HepG2 (cell line): ENCODE results near the gene CA11. TPM values are rescaled to one million over a fixed set of nuclear protein-coding genes. Genes with fewer than 3 reads are reported as not detected.

Experiments
- AKAP8 ChIP-seq: sonication (generic); formaldehyde crosslinking; IDR thresholded peaks from 2 replicates; pipeline ENCODE4 v1.5.1; 2020; ENCODE audit warnings: mild to moderate bottlenecking, missing genetic modification reagents
- ATAD3A ChIP-seq: sonication (generic); formaldehyde crosslinking; IDR thresholded peaks from 2 replicates; pipeline ENCODE4 v1.4.0; 2020; ENCODE audit warnings: missing genetic modification reagents
- ATF1 ChIP-seq: IDR thresholded peaks from 2 replicates; pipeline ENCODE4 v1.6.1; 2016; ENCODE audit warnings: mild to moderate bottlenecking, control low read depth
- CCAR2 ChIP-seq: fragments of 200-400 bp; formaldehyde crosslinking; optimal IDR thresholded peaks from 2 replicates; pipeline ENCODE3; 2018; ENCODE audit warnings: low read depth, mild to moderate bottlenecking, low read length, moderate library complexity
- DDIT3 ChIP-seq: sonication (generic); formaldehyde crosslinking; IDR thresholded peaks from 2 replicates; pipeline ENCODE4 v1.4.0; 2020; ENCODE audit warnings: mild to moderate bottlenecking, missing genetic modification reagents
- FOXK1 ChIP-seq: sonication (generic); formaldehyde crosslinking; IDR thresholded peaks from 2 replicates; pipeline ENCODE4 v1.4.0; 2020; ENCODE audit warnings: low read depth, missing genetic modification reagents, borderline replicate concordance
- ISL2 ChIP-seq: sonication (generic); formaldehyde crosslinking; IDR thresholded peaks from 2 replicates; pipeline ENCODE4 v1.5.0; 2020; ENCODE audit warnings: missing genetic modification reagents
- KDM3A ChIP-seq: IDR thresholded peaks from 2 replicates; pipeline ENCODE4 v1.6.1; 2018; ENCODE audit warnings: low read depth, missing compliant biosample characterization
- KLF15 ChIP-seq: sonication (generic); formaldehyde crosslinking; IDR thresholded peaks from 2 replicates; pipeline ENCODE4 v1.8.1; 2023; ENCODE audit warnings: borderline replicate concordance, mild to moderate bottlenecking, inconsistent platforms, missing genetic modification reagents, mixed read lengths
- MAFK ChIP-seq, 2 experiments: IDR thresholded peaks in 1 of 2; conservative IDR thresholded peaks in 1 of 2; 2 replicates each; pipeline ENCODE4 v1.6.1; 2011; ENCODE audit warnings: improper control_type of control experiment in 2 of 2, low read length in 2 of 2
- NAIF1 ChIP-seq: sonication (generic); formaldehyde crosslinking; IDR thresholded peaks from 2 replicates; pipeline ENCODE4 v1.5.0; 2020; ENCODE audit warnings: mild to moderate bottlenecking, missing genetic modification reagents, borderline replicate concordance
- NFIB ChIP-seq: sonication (generic); formaldehyde crosslinking; IDR thresholded peaks from 2 replicates; pipeline ENCODE4 v1.9.0; 2021; ENCODE audit warnings: missing genetic modification reagents, mild to moderate bottlenecking, borderline replicate concordance
- NR2F6 ChIP-seq, 2 experiments: IDR thresholded peaks; 2 replicates each; pipeline ENCODE4 v1.6.1; 2016; ENCODE audit warnings: antibody characterized with exemption in 1 of 2, mild to moderate bottlenecking in 1 of 2
- POLR2AphosphoS2 ChIP-seq: IDR thresholded peaks from 2 replicates; pipeline ENCODE4 v1.6.1; 2011; ENCODE audit warnings: low read depth, low read length, improper control_type of control experiment
- SIX4 ChIP-seq: sonication (generic); formaldehyde crosslinking; IDR thresholded peaks from 2 replicates; pipeline ENCODE4 v1.4.0; 2020; ENCODE audit warnings: missing genetic modification reagents
- SOX6 ChIP-seq, 2 experiments: fragments of 450-650 bp in 1 of 2; sonication (generic) in 1 of 2; formaldehyde crosslinking in 1 of 2; IDR thresholded peaks; 2 replicates each; pipeline versions ENCODE4 v1.4.0 to v1.6.1; 2017 to 2020; ENCODE audit warnings: antibody characterized with exemption in 1 of 2, mild to moderate bottlenecking in 1 of 2, missing genetic modification reagents in 1 of 2
- SP4 ChIP-seq: sonication (generic); formaldehyde crosslinking; IDR thresholded peaks from 2 replicates; pipeline ENCODE4 v1.8.1; 2023; ENCODE audit warnings: mild to moderate bottlenecking, missing genetic modification reagents
- ZBTB44 ChIP-seq: sonication (generic); formaldehyde crosslinking; IDR thresholded peaks from 2 replicates; pipeline ENCODE4 v1.4.0; 2020; ENCODE audit warnings: missing genetic modification reagents
- ZFP90 ChIP-seq: sonication (generic); formaldehyde crosslinking; IDR thresholded peaks from 2 replicates; pipeline ENCODE4 v1.8.0; 2022; ENCODE audit warnings: missing genetic modification reagents, mild to moderate bottlenecking, inconsistent platforms, borderline replicate concordance
- ZNF20 ChIP-seq: sonication (generic); formaldehyde crosslinking; IDR thresholded peaks from 2 replicates; pipeline ENCODE4 v1.4.0; 2020; ENCODE audit warnings: mild to moderate bottlenecking, moderate library complexity, missing genetic modification reagents
- ZNF232 ChIP-seq: sonication (generic); formaldehyde crosslinking; IDR thresholded peaks from 2 replicates; pipeline ENCODE4 v1.4.0; 2020; ENCODE audit warnings: missing genetic modification reagents, borderline replicate concordance
- ZNF264 ChIP-seq: sonication (generic); formaldehyde crosslinking; IDR thresholded peaks from 2 replicates; pipeline ENCODE4 v1.4.0; 2020; ENCODE audit warnings: missing genetic modification reagents
- ZNF281 ChIP-seq: sonication (generic); formaldehyde crosslinking; IDR thresholded peaks from 2 replicates; pipeline ENCODE4 v1.4.0; 2020; ENCODE audit warnings: missing genetic modification reagents, borderline replicate concordance
- ZNF343 ChIP-seq: sonication (generic); formaldehyde crosslinking; IDR thresholded peaks from 2 replicates; pipeline ENCODE4 v1.4.0; 2020; ENCODE audit warnings: mild to moderate bottlenecking, missing genetic modification reagents
- ZNF598 ChIP-seq: sonication (generic); formaldehyde crosslinking; IDR thresholded peaks from 2 replicates; pipeline ENCODE4 v1.5.1; 2020; ENCODE audit warnings: mild to moderate bottlenecking, missing genetic modification reagents, borderline replicate concordance
- ZNF781 ChIP-seq: sonication (generic); formaldehyde crosslinking; IDR thresholded peaks from 2 replicates; pipeline ENCODE4 v1.5.1; 2020; ENCODE audit warnings: borderline replicate concordance, mild to moderate bottlenecking, missing genetic modification reagents; ENCODE audit errors: not compliant biosample characterization
- polyA plus RNA-seq, 8 experiments: library from polyadenylated mRNA; depleted of rRNA in 3 of 8; stranded (reverse) in 7 of 8; unstranded in 1 of 8; fragments of >200 nt; fragmentation: Illumina TruSeq in 4 of 8; extraction: Trizol in 4 of 8; gene quantifications; 2 replicates each; pipeline versions ENCODE4 v1.2.1 to v1.2.3, GENCODE V29; 2011 to 2016; ENCODE audit warnings: low read depth in 4 of 8, missing spikeins in 1 of 8, mixed read lengths in 1 of 8; ENCODE audit not compliant: insufficient read depth in 1 of 8
- total RNA-seq, 5 experiments: library from RNA; depleted of rRNA; stranded (reverse); fragments of >200 nt; fragmentation: Illumina TruSeq; extraction: Trizol; gene quantifications; 2 replicates each; pipeline ENCODE4 v1.2.3, GENCODE V29; 2016; ENCODE audit warnings: low read depth in 1 of 5

CA11 gene
- total and polyA plus RNA-seq, 2 of the 13 experiments (the other 11 are each of a cell fraction or from before 2014, with no cell fraction given): 0.41 to 0.58 TPM

GRCh38 chr19:48618916-48619691, 26.9 kb downstream of the CA11 start, which contains the start of the genes RPL18 and SPHK2 (continued):
- no peak for TF ChIP-seq ZNF281 (CRISPR knock-in tag)
- peak; percentile 97 for TF ChIP-seq KDM3A (CRISPR knock-in tag)
- TF ChIP-seq NFIB (CRISPR knock-in tag): no peak
- no peak for TF ChIP-seq CCAR2
- no peak for TF ChIP-seq SOX6 (IDR thresholded peaks at IDR 0.05)
- TF ChIP-seq SOX6 (CRISPR knock-in tag; IDR thresholded peaks at IDR 0.05): peak; percentile 77
- peak; percentile 85; the same call in 1 of the 2 replicates for TF ChIP-seq KLF15 (CRISPR knock-in tag)
- no peak for TF ChIP-seq DDIT3 (CRISPR knock-in tag)
- peak; percentile 99 for TF ChIP-seq FOXK1
- peak; percentile 50; the same call in 1 of the 2 replicates for TF ChIP-seq SIX4 (CRISPR knock-in tag)
- TF ChIP-seq ZNF232 (CRISPR knock-in tag): peak; percentile 16; the same call in 1 of the 2 replicates
- TF ChIP-seq SP4 (CRISPR knock-in tag): peak; percentile 85
- TF ChIP-seq ZNF781 (CRISPR knock-in tag): peak; percentile 74
- TF ChIP-seq AKAP8 (CRISPR knock-in tag): no peak
- TF ChIP-seq NR2F6 (IDR thresholded peaks at IDR 0.05): peak; percentile 29; the same call in 1 of the 2 replicates
- TF ChIP-seq NR2F6 (CRISPR knock-in tag; IDR thresholded peaks at IDR 0.05): peak; percentile 13; the same call in 1 of the 2 replicates
- TF ChIP-seq MAFK (conservative IDR thresholded peaks at IDR 0.05 in 1 of 2, IDR thresholded peaks at IDR 0.05 in 1 of 2; ENCODE audit: low read length in 2 of 2): no peak
- TF ChIP-seq ZNF598 (CRISPR knock-in tag): peak; percentile 94
- TF ChIP-seq ISL2 (CRISPR knock-in tag): peak; percentile 79
- peak; percentile 100 for TF ChIP-seq ATF1 (CRISPR knock-in tag)
- peak; percentile 6; the same call in 1 of the 2 replicates for TF ChIP-seq ZNF264
- TF ChIP-seq POLR2AphosphoS2: peak; percentile 94
- TF ChIP-seq NAIF1: no peak; the same call in none of the 2 replicates
- no peak for TF ChIP-seq ATAD3A (CRISPR knock-in tag)
- peak; percentile 56 for TF ChIP-seq ZBTB44 (CRISPR knock-in tag)
- TF ChIP-seq ZNF343: peak; percentile 62; the same call in 1 of the 2 replicates
- no peak for TF ChIP-seq ZNF20 (CRISPR knock-in tag)
- no peak for TF ChIP-seq ZFP90 (CRISPR knock-in tag)
